ENCODE data around the gene GLCE.

GRCh38 chr15:69138963-69139362 is 21.5 kb upstream of the GLCE start:
- TF ChIP-seq CTCF (IDR thresholded peaks at IDR 0.05; ENCODE audit: insufficient read depth, low read depth, low read length) (no peak), EZH2 (IDR thresholded peaks at IDR 0.05; ENCODE audit: insufficient read depth, low read length) (no peak)
